Caco-2 (cell line): ENCODE data around the gene F10. TPM values are rescaled to one million over a fixed set of nuclear protein-coding genes. Genes with fewer than 3 reads are reported as not detected.

Experiments
- BruUV-seq: library from RNA; stranded (reverse); fragments of 400-500 nt; replicated peaks from 2 replicates; lab custom pipeline; 2021; lab: Mats Ljungman, UMichigan
- CTCF ChIA-PET: fragments of 300-600 bp; sonication (Branson Sonifier 250); formaldehyde crosslinking; loops from one replicate; lab custom pipeline; 2022; ENCODE audit warnings: antibody characterized with exemption; lab: Charles Lee
- POLR2A ChIA-PET: fragments of 300-600 bp; sonication (Branson Sonifier 250); formaldehyde crosslinking; loops from one replicate; lab custom pipeline; 2022; ENCODE audit warnings: antibody characterized with exemption; lab: Charles Lee
- DNase-seq, 2 experiments: peaks; one replicate each; pipeline versions ENCODE4 v3.0.0 to v3.0.0-alpha.2; 2020 to 2022
- H3K27me3 ChIP-seq: replicated peaks from 2 replicates; pipeline ENCODE4 v1.6.0; 2011; ENCODE audit warnings: low read length; ENCODE audit not compliant: control insufficient read depth, insufficient read depth
- H3K36me3 ChIP-seq: 2 replicates; pipeline ENCODE4 v1.5.1; 2011; ENCODE audit warnings: low read length; ENCODE audit not compliant: control insufficient read depth, insufficient read depth
- H3K4me1 ChIP-seq: fragments of 250-450 bp; sonication (Bioruptor Pico); 2 replicates; pipeline ENCODE4 v1.5.1; 2020; ENCODE audit warnings: mild to moderate bottlenecking
- H3K4me3 ChIP-seq: 2 replicates; pipeline ENCODE4 v1.5.1; 2011; ENCODE audit warnings: low read depth, mild to moderate bottlenecking, control low read depth, low read length
- H3K9me3 ChIP-seq: fragments of 250-450 bp; sonication (Bioruptor Pico); 2 replicates; pipeline ENCODE4 v1.5.1; 2020; ENCODE audit warnings: mild to moderate bottlenecking, moderate library complexity
- H3K27ac Mint-ChIP-seq: one replicate; pipeline ENCODE4 v1.8.0; 2022; ENCODE audit warnings: mixed read lengths; ENCODE audit not compliant: unreplicated experiment
- H3K27me3 Mint-ChIP-seq: one replicate; pipeline ENCODE4 v1.8.0; 2022; ENCODE audit warnings: mixed read lengths; ENCODE audit not compliant: insufficient read depth, unreplicated experiment
- H3K36me3 Mint-ChIP-seq: one replicate; pipeline ENCODE4 v1.8.0; 2022; ENCODE audit warnings: mild to moderate bottlenecking, mixed read lengths; ENCODE audit not compliant: insufficient read depth, unreplicated experiment
- H3K4me1 Mint-ChIP-seq: one replicate; pipeline ENCODE4 v1.8.0; 2022; ENCODE audit warnings: low read depth, mixed read lengths; ENCODE audit not compliant: unreplicated experiment
- H3K4me3 Mint-ChIP-seq: one replicate; pipeline ENCODE4 v1.8.0; 2022; ENCODE audit warnings: mild to moderate bottlenecking, moderate library complexity, mixed read lengths; ENCODE audit not compliant: unreplicated experiment
- H3K9me3 Mint-ChIP-seq: one replicate; pipeline ENCODE4 v1.8.0; 2022; ENCODE audit warnings: mixed read lengths; ENCODE audit not compliant: unreplicated experiment
- CTCF ChIP-seq, 2 experiments: fragments of 200-600 bp in 1 of 2; IDR thresholded peaks; 1 replicate in 1 of 2; 2 replicates in 1 of 2; pipeline versions ENCODE4 v1.5.1 to v1.8.0; 2011 to 2022; ENCODE audit warnings: antibody characterized with exemption in 1 of 2, control low read depth in 1 of 2, inconsistent platforms in 1 of 2, low read depth in 1 of 2, low read length in 1 of 2, mild to moderate bottlenecking in 1 of 2, moderate library complexity in 1 of 2; ENCODE audit not compliant: insufficient read depth in 1 of 2, severe bottlenecking in 1 of 2, unreplicated experiment in 1 of 2
- intact Hi-C: fragments of 100-400 bp; cut with micrococcal nuclease; formaldehyde crosslinking; loops from one replicate; pipeline ENCODE4 v1.10.0; 2022; ENCODE audit not compliant: unreplicated experiment
- total RNA-seq: library from RNA; stranded (reverse); gene quantifications from 2 replicates; pipeline ENCODE4 v1.2.3, GENCODE V29; 2022

F10 gene
- total RNA-seq, 1 experiment from 2014 or later: 34.3 TPM

- H3K9me3 Mint-ChIP-seq: no peaks in the 10 kb centered on the region
- no TSS peak for BruUV-seq
- H3K27me3 ChIP-seq: no peaks in the 10 kb centered on the region
- TF ChIP-seq CTCF (IDR thresholded peaks at IDR 0.05; ENCODE audit: insufficient read depth in 1 of 2, low read depth in 1 of 2, low read length in 1 of 2, severe bottlenecking in 1 of 2, unreplicated experiment in 1 of 2): no peak
- intact Hi-C loops: no loop called here
- no peaks in the 10 kb centered on the region; the same call in 1 of the 2 replicates for H3K4me1 ChIP-seq
- H3K4me3 ChIP-seq: no peak overlapping the region
- no peaks in the 10 kb centered on the region for H3K4me1 Mint-ChIP-seq
- DNase-seq: no peak
- H3K27ac Mint-ChIP-seq: no peak overlapping the region
- no peaks in the 10 kb centered on the region for H3K9me3 ChIP-seq
- H3K36me3 ChIP-seq: no peaks in the 10 kb centered on the region
- POLR2A ChIA-PET: no interaction called here
- no peaks in the 10 kb centered on the region for H3K27me3 Mint-ChIP-seq
- no peak overlapping the region for H3K4me3 Mint-ChIP-seq
- CTCF ChIA-PET: no interaction called here
- H3K36me3 Mint-ChIP-seq: no peaks in the 10 kb centered on the region
Observed at GRCh38 chr13:113129480-113129879, 6.9 kb downstream of the F10 start.

GRCh38 chr13:113129921-113130750 is 7.5 kb downstream of the F10 start:
- Mint-ChIP-seq H3K4me3 (no peak overlapping the region), H3K9me3 (no peaks in the 10 kb centered on the region), H3K27ac (no peak overlapping the region), H3K27me3 (no peaks in the 10 kb centered on the region), H3K36me3 (no peaks in the 10 kb centered on the region), H3K4me1 (no peaks in the 10 kb centered on the region)
- Histone ChIP-seq H3K27me3 (no peaks in the 10 kb centered on the region), H3K36me3 (no peaks in the 10 kb centered on the region), H3K9me3 (no peaks in the 10 kb centered on the region), H3K4me1 (no peaks in the 10 kb centered on the region; the same call in 1 of the 2 replicates), H3K4me3 (no peak overlapping the region)
- ChIA-PET CTCF (no interaction called here), POLR2A (no interaction called here)
- TF ChIP-seq CTCF (IDR thresholded peaks at IDR 0.05; ENCODE audit: insufficient read depth in 1 of 2, low read depth in 1 of 2, low read length in 1 of 2, severe bottlenecking in 1 of 2, unreplicated experiment in 1 of 2): no peak
- intact Hi-C loops: no loop called here
- no peak for DNase-seq
- BruUV-seq: no TSS peak

- ChIA-PET POLR2A (no interaction called here), CTCF (no interaction called here)
- Histone ChIP-seq H3K27me3 (no peaks in the 10 kb centered on the region), H3K36me3 (no peaks in the 10 kb centered on the region), H3K9me3 (no peaks in the 10 kb centered on the region), H3K4me3 (no peak overlapping the region), H3K4me1 (0 out of 2 replicates have a peak, but pooled peaks cover 4% of the 10 kb centered on the region)
- H3K4me3 Mint-ChIP-seq: no peak overlapping the region
- no peaks in the 10 kb centered on the region for H3K4me1 Mint-ChIP-seq
- no peaks in the 10 kb centered on the region for H3K27me3 Mint-ChIP-seq
- DNase-seq: no peak
- no peak for TF ChIP-seq CTCF (IDR thresholded peaks at IDR 0.05; ENCODE audit: insufficient read depth in 1 of 2, low read depth in 1 of 2, low read length in 1 of 2, severe bottlenecking in 1 of 2, unreplicated experiment in 1 of 2)
- no peak overlapping the region for H3K27ac Mint-ChIP-seq
- H3K36me3 Mint-ChIP-seq: no peaks in the 10 kb centered on the region
- no TSS peak for BruUV-seq
- H3K9me3 Mint-ChIP-seq: no peaks in the 10 kb centered on the region
- intact Hi-C loops: no loop called here
Observed at GRCh38 chr13:113135281-113135760, 12.7 kb downstream of the F10 start.
